Measurements from ENCODE around the gene PRAC2. TPM values are rescaled to one million over a fixed set of nuclear protein-coding genes. Genes with fewer than 3 reads are reported as not detected.

PRAC2 gene
- total RNA-seq: 0.46 TPM in 1 of 2 replicates, not detected in the other

DNA sequence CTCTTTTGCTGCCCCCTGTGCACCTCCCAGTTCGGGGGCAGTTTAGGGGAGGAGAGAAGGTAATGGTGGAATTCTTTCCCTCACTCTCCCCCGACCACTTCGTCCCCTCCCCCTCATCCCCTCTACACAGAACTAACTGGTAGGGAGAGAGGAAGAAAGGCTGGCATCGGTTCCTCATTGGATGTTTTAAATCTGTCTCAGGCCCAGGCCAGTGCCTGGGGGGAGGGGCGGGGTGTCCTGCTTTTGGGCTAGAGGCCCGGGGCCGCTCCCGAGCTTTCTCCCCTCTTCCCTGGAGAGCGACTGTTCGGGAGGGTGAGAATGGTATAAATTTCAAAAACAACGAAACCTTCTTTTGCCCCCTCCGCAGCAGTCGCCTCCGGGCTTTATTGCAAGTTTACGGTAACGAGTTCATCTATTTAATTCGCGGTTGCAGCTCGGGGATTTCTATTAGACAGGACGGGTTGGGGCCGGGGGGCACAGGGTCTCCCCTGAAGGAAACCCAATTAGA is at the start of gene PRAC2:
TSS of gene PRAC2 (plus strand) at position 271 of the 508 bp plus-strand sequence. CDS start 1,226 bp downstream, outside the sequence.

DNA sequence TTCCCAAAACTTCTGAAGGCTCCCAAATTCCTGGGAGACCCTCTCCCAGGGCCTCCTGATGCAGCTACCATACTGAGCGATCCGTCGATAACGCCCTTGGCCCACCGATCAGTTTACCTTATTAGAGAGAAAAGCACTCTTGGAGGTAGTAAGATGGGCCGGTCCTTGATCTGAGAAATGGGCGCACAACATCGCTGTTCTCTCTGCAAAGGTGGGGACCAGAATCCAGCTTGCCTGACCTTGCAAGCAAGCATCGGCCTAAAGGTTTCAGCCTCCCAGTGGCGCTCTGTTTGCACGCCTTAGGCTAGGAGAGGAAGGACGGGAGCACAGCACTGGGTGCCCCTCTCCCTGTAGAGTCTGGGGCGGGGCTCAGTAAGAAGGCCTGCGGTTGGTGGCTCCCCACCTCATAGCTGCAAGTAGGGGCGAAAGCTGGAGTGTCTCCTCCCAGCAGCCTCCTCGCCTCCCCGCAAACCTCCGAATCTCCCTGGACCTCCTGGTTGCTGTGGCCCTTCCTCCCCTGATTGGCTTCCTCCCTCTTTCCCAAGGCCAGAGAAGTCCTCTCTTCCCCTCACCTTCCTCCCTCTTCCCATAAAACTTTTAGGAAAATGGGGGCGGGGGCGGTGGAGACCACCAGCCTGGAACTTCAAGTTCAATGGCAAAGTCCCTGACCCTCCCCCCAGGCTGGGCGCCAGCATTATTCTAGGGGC is 631 bp upstream of the PRAC2 start, which contains the start of gene PRAC1:
TSS of gene PRAC1 (minus strand) at position 318 of the 707 bp plus-strand sequence. CDS start at position 192, 126 bp downstream.

DNA sequence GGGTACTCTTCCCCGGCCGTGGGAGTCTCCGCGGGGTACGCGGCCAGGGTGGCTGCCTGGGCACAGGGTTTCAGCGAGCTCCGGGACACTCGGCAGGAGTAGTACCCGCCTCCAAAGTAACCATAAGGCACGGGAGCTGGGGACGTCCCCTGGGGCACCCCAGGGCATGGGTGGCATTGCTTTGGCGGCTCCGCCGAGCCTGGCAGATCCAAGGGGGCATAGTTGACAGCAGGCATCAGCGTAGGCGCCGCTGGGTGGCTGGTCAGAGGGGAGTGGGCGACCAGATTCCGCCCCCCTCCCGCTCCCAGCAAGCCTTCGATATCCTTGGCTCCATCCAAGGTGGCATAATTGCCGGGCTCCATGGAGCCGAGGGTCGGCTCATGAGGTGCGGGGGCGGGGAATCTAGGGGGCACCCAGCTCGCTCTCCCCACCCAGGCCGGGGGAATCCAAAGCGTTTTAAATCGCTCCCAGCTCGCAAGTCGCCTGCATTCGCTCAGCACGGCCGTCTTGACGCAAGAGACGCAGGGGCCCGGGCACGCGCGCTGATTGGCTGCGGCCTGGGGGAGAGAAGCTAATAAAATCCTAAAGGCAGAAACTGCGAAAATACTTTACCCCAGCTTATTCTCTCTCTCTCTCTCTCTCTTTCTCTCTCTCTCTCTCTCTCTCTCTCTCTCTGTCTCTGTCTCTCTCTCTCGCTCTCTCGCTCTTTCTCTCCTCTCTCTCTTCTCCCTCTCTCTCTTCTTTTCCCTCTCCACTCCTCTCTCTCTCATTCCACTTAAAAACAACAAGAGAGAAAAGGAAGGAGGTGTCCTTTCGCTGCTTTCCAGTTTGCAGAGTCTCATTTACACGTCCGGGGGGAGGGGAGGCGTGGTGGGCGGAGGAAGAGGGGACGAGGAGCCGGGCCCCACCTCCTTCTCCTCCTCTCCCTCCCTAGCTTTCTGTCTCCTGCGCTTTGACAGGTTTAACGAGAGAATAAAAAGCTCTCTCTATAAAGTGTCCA is 5.5 kb downstream of the PRAC2 start, which contains the start of gene HOXB13:
TSS of gene HOXB13 (minus strand) at position 519 of the 1,000 bp plus-strand sequence. CDS start at position 362, 157 bp downstream.

Other genes with a start within 250 kb of the PRAC2 start
- not detected in 2 replicates for gene HOXB1, start 192.2 kb upstream of the PRAC2 start, total RNA-seq
- 0.55 and 0.85 TPM in 2 replicates for gene HOXB2, start 178.1 kb upstream of the PRAC2 start, total RNA-seq
- under 0.01 TPM in 1 of 2 replicates, not detected in the other for gene HOXB4, start 144.8 kb upstream of the PRAC2 start, total RNA-seq
- gene HOXB3, start 132.9 kb upstream of the PRAC2 start, total RNA-seq: under 0.01 and 0.28 TPM in 2 replicates
- gene HOXB5, start 129.4 kb upstream of the PRAC2 start, total RNA-seq: not detected in 2 replicates
- gene HOXB6, start 118.2 kb upstream of the PRAC2 start, total RNA-seq: 0.09 TPM in 1 of 2 replicates, not detected in the other
- gene HOXB7, start 112.2 kb upstream of the PRAC2 start, total RNA-seq: not detected in 2 replicates
- gene HOXB8, start 107.9 kb upstream of the PRAC2 start, total RNA-seq: not detected in 2 replicates
- not detected in 2 replicates for gene HOXB9, start 96.8 kb upstream of the PRAC2 start, total RNA-seq
- gene PRAC1, start 667 bp upstream of the PRAC2 start, total RNA-seq: not detected in 2 replicates
- 0.28 and 0.74 TPM in 2 replicates for gene HOXB13, start 5.6 kb downstream of the PRAC2 start, total RNA-seq
- gene TTLL6, start 94.0 kb downstream of the PRAC2 start, total RNA-seq: 0.18 and 0.57 TPM in 2 replicates
- 46.4 and 48.2 TPM in 2 replicates for gene CALCOCO2, start 107.8 kb downstream of the PRAC2 start, total RNA-seq
- 30.4 and 30.5 TPM in 2 replicates for gene ATP5MC1, start 169.6 kb downstream of the PRAC2 start, total RNA-seq
- gene UBE2Z, start 185.2 kb downstream of the PRAC2 start, total RNA-seq: 46.1 and 55.7 TPM in 2 replicates
- gene SNF8, start 221.7 kb downstream of the PRAC2 start, total RNA-seq: 136 and 137 TPM in 2 replicates
- not detected in 2 replicates for gene GIP, start 245.4 kb downstream of the PRAC2 start, total RNA-seq

Data from smooth muscle cell of bladder (primary cell).